SKM-1 (cell line): ENCODE results near the gene OR7A10.

Source experiments
- DNase-seq: peaks from one replicate; lab custom pipeline; 2025; ENCODE audit not compliant: unreplicated experiment; lab: John Stamatoyannopoulos, UW

OR7A10 gene

DNA sequence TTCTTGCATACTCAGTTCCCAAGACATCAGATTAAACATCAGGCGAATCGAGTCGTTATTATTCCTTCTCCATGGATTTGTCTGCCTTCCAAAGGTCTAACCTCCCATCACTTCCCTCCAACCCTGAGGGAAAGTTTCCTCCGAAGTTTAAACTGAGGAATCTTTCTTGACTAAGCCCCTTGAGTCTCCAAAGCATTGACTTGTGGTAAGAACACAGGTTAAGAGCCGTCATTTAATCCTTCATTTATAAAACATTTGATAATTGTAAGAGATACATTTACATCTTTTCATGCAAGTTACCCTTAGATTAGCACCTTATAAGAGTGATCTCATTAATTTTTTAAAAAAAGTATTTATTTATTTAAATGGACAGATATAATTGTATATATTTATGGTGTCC is at the start of gene OR7A10:
Gene OR7A10, minus strand, starts transcription at position 101 of the 400 bp plus-strand sequence. CDS start 7,045 bp downstream, outside the sequence.
- no peak for DNase-seq

DNA sequence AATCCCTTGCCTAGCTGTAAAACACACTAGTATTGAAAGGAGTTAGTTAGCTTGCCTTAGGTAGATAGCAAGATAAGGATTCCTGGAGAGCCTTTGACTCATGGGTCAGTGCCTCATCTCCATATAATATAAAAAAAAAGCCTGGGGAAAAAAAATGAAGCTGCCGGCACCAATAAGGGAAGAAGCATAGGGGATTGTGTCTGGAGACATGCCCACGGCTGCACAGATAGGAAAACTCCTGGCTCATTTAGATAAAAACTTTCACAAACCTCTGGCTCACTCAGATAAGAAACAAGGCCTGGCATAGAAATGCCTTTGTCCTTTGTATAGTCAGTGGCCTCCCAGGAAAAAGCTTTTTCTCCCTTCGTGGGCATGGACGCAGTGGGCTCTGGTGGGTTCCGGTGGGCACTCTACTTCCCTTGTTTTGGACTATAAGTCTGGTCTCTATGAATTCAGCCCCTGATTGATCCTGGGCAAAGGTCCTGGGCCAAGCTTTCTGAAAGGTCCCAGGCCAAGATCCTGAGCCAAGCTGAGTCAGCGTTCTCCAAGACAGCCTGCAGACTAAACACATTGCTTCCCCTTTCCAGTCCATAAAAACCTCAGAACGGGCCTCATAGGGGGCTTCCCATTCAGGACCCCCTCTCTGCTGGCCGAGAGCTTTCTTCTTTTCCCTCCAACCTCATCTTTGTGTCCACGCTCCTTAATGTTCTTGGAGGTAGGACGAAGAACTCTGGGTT is 42.1 kb upstream of the OR7A10 start:
- DNase-seq, result no peak

DNA sequence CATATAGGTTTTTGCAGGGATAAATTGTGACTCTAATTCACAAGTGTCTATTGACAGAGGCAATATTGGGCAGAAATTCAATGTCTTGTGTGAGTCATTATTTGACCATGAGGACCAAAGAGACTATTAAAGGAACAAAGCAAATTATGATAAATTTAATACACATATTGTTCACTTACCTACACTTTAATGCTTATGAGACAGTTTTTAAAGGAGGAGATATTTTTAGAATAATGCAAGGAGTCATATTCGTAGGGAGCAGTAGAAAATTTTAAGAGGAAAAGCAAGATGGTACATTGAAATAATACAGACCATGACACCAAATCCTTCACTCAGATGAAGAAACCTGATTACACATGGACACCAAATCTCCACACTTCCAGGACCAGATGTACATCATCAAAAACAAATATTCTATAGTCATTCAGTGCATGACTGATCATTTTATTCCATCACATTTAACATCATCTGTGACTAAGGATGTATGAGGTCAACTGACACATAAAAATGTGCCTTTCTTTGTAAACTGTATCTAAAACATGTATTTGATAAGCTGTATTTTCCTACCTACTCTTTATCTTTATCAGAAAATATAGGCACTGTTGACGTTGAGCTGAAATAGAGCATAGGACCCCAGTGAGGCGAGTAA is 41.4 kb upstream of the OR7A10 start:
- no peak for DNase-seq

DNA sequence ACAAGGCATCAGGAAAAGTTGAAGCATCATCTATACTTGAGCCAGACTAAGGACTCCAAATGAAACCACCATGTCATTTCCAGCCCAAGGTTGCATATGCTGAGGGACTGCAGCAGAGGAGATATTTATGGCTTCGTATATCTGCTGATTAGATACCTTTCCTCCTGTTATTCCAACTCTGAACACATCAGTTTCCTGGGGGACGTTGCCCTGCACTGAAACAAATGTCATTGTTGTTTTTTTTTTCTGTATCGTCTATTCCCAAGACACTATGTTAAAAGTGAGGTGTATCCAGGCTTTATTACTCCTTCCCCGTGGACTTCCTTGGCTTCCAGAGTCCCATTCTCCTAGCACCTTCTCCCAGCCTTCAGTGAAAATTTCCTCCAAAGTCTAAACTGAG is 37.3 kb upstream of the OR7A10 start, which contains the start of gene OR7A17:
Gene OR7A17, minus strand, starts transcription at position 101 of the 400 bp plus-strand sequence. CDS start 4,777 bp downstream, outside the sequence.
- DNase-seq, result no peak

DNA sequence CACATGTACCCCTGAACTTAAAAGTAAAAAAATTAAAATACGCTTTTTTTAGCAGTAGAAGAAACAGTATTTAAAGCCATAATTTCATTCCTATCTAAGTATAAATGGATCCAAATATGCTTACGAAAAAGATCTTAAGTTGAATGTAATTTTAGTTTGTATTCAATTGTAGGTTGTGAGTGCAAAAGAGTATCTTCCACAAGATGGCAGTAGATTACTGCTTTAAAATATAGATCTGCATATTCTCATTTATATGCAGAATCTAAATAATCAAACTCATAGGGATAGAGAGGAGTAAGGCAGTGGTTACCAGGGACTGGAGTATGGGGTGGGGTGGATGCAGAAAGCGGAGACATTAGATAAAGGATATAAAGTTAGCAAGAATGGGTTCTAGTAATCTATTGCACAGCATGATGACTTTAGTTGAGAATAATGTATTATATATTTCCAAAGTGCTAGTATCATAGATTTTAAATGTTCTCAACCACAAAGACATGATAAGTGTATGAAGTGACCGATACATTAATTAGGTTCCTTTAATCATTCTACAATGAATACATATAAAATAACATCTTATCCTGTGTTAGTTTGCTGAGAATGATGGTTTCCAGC is 23.0 kb upstream of the OR7A10 start:
- no peak for DNase-seq

DNA sequence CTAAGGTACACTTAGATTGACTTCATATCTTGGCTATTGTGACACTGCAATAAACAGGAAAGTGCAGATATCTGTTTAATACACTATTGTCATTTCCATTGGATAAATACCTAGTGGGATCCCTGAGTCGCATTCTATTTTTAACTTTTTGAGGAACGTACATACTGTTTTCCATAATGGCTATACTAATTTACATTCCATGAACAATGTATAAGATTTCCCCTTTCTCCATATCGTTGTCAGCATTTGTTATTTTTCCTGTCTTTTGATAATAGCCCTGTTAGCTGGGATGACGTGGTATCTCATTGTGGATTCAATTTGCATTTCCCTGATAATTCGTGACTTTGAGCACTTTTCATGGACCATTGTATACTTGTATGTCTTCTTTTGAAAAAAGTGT is 19.8 kb upstream of the OR7A10 start:
- no peak for DNase-seq

DNA sequence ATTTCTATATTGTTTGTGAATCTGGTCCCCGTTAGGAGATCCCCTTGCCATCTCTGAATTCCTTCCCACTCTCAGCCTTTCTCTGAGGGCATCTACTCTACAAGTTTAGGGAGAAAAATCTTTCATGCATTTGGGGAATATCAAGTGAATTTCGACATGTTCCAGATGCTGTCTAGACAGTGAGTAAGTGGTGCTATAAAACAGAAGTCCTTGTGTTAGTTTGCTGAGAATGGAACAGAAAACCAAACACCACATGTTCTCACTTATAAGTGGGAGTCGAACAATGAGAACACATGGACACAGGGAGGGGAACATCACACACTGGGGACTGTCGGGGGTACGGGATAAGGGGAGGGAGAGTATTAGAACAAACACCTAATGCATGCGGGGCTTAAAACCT is 5.1 kb downstream of the OR7A10 start:
- no peak for DNase-seq

DNA sequence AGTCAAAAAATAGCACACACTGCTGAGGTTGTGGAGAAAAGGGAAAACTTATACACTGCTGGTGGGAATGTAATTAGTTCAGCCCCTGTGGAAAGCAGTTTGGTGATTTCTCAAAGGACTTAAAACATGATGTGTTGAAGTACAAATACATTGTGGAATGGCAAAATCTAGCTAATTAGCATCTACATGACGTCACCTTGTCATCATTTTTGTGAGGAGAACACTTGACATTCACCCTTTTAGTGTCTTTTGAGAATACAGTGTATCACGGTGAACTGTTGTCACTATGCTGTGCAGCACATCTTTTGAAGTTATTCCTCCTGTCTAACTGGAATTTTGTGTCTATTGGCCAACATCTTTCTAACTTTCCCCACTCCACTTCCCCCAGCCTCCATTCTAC is 5.6 kb downstream of the OR7A10 start:
- no peak for DNase-seq

DNA sequence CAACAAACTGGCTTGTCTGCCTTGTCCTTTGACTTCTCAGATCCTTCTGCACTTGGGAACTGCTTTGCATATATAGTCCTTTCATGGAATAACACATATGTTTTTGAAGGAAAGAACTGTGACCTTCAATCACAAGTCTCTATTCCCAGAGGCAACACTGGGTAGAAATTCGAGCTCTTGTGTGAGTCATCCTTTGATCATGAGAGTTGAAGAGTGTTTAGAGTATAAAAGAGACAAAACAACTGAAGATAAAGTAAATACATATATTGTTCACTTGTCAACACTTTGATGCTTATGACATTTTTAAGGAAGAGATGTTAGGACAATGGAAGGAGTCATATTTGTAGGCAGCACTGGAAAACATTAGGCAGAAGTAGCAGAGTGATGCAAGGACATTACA is 8.5 kb downstream of the OR7A10 start:
- DNase-seq, result no peak

DNA sequence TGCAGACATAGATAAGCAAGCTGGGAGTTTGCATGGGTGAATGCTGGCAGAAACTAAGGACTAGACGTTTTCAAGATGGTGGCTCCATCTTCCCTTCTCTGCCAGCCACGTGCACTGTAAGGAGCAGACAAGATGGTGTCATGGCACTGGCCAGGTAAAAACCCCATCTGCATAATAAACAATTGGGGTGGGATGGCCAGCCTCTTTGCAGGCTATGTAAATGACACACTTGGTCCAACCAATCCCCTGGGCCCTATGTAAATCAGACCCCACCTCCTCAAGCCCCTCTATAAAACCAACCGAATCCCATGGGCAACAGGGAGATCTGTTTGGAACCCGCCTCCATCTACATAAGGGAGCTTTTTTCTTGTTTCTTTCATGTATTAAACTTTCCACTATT is 11.3 kb downstream of the OR7A10 start:
- no peak for DNase-seq

DNA sequence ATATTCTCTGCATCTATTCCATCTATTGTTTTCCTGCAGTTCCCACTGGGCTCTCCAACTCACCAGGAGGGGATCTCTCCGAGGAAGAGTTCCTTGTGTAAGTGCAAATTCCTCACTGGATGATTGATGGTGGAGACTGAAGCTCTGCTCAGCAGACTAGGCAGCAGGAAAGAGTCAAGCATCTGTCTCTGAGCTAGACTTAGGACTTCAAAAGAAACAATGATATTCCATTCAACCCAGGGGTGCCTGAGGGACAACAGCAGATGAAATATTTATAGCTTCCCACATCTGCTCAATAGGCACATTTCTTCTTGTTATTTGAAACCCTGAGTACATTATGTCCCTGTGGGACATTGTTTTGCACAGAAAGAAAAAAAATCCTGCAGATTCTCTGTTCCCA is 13.7 kb downstream of the OR7A10 start, which contains the start of the genes OR7A5 and OR7C1:
Gene OR7A5, minus strand, starts transcription at position 175 of the 400 bp plus-strand sequence. CDS start 6,944 bp downstream, outside the sequence.
Gene OR7C1, minus strand, starts transcription at position 175 of the 400 bp plus-strand sequence. CDS start 35,049 bp downstream, outside the sequence.
- DNase-seq, result no peak

DNA sequence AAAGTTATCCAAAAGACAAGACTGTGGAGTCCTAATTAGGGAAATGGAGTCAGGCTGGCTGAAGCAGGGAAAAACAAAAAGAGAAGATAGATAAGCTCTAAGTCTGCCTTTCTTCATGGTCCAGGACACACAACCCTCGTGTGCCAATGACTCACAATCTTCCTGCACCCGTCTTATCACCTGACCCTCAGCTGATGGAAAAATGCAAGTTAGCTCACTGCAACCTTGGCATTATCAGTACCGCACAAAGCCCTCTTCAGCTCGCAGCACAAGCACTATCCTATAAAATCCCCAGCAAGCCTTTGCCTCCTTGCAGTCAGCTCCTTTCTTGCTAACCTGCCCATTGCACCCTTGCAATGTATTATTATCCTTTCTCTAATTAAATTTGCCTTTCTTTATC is 18.0 kb downstream of the OR7A10 start:
- no peak for DNase-seq

DNA sequence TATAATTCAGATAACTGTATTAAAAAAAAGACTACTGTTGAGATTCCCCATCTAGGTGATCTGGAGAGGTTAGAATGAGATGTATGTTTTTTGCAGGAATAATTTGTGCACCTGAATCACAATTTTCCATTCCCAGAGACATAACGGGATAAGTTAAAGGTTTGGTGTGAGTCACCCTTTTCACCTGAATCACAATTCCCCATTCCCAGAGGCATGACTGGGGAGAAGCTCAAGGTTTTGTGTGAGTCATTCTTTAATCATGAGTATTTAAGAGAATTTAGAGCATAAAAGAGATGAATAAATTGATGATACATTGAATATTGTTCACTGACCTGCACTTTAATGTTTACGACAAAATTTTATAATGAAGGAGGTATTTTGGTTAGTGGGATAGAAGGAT is 22.7 kb downstream of the OR7A10 start:
- no peak for DNase-seq

DNA sequence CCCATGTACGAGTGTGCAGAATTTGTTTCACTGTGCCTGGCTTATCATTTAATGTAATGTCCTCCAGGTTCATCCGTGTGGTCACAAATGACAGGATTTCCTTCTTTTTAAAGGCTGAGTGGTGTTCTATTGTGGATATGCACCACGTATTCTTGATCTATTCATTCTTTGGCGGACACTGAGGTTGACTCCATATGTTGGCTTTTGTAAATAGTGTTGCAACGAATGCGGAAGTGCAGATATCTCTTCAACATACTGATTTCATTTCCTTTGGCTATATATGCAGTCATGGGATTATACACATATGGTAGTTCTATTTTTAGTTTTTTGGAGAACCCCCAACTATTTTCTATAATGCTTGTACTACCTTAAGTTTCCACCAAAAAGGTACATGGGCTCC is 26.8 kb downstream of the OR7A10 start:
- DNase-seq, result peak; percentile 41

DNA sequence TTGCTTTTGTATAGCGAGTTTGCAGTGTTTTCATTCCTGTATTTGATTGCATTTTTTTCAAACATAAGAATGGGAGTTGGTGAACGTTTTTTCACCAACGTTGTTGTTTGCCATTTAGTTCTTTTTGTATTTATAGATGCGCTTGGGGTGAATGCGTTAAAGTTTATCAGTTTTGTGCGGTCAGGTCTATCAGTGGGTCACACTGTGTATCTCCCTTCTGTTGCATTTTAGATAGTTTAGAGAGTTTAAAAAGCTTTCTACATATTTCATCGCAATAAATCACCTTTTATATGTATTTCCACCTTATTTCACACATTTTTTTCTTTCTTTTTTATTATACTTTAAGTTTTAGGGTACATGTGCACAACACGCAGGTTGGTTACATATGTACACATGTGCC is 30.1 kb downstream of the OR7A10 start:
- DNase-seq, result no peak

DNA sequence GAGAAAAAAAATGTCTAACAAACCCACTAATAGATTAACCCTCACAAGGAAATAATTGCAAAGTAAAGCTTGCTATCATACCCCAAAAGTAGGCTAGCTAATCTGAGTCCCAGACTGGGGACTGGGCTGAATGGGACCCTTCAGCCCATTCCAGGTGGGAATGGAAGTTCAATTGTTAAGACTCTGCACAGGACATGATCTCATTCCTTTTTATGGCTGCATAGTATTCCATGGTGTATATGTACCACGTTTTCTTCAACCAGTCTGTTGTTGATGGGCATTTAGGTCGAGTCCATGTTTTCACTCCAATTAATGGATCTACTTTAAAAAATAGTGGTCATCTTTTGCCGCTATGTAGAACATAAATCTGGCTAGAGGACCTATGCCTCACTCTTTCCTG is 31.7 kb downstream of the OR7A10 start:
- no peak for DNase-seq

DNA sequence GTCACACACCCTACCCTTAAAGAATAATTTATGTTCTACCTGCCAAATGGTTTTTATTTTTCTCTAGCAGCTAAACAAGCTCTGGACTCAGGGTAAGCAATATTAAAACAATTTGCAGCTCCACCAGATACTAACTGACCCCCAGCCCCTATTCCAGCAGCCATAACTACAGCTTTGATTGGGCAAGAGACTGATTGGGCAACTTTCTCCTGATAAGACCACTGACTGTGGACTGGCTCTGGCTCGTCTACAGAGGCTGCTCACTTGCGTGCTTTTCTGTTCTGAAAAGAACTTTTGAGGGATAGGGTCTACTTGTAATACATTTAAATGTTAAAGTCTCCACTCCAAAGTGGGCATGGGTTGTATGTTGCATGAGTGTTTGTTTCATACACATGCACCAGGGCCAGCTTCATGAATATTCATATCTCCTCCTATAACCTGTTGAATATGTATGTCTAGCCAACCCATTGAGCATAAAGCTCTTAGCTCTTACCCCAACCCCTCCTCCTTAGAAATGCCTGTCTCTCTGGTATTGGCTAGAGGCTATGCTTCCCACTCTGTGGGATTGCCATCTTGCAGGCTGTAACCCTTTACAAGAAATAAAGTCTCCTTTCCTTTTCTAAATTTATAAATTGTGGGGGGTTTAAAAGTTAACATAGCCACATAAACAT is 33.6 kb downstream of the OR7A10 start:
- no peak for DNase-seq

DNA sequence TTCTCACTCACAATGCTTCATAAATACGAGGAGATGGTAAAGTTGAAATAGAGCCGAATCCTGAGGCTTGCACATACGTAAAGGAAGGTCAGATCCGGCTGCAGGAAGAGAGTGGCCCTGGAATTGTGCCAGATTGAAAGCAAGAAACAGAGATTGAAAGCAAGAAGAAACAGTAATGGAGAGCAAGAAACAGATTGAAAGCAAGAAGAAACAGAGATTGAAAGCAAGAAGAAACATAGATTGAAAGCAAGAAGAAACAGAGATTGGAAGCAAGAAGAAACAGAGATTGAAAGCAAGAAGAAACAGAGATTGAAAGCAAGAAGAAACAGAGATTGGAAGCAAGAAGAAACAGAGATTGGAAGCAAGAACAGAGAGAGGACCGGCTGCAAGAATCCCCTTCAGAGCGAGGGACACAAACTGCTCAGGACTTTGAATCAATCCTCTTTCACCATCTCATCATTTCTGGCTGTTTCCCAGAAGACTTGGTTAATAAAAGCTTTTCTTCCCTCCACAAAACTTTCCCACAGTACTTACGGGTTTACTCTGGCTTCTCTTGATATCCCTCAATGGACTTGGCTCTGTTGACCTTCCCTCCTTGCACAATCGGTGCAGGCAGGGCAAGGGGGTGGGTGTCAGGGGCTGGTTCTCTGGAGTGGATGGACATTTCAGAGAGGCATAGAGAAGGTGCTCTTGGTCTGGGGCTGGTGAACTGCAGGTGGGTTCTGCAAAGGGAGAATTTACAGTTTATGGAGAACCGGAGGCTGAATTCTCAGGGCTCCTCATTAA is 39.3 kb downstream of the OR7A10 start:
- DNase-seq, result no peak

DNA sequence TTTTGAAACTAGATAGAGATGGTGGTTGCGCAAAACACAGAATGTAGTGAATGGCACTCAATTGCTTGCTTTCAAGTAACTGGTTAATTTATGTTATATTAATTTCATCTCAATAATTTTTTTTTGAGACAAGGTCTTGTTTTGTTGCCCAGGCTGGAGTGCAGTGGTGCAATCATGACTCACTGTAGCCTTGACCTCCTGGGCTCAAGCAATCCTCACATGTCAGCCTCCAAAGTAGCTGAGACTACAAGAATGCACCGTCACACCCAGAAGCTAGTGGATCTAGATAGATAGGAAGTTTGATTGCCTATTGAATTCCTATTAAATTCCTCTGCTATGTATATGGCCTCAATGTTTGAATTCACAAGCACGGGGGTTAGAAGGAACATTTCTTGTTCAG is 44.0 kb downstream of the OR7A10 start:
- no peak for DNase-seq

DNA sequence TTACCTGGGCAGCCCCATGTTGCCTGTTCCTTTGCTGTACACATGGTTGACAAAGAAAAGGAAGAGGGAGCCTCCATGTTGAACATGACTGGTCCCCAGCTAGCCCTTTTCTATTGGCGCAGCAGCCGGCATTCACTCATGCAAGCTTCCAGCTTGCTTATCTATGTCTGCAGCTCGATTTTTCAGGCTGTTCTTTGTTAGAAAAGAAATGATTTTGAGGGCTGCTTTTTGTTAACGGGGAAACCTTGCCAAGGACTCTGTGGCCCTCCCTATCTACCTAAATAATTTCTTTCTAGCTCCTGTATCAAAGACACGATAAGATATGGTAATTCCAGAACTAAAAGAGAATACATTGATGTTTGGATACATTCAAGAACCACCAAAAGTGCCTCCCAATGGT is 50.0 kb downstream of the OR7A10 start:
- no peak for DNase-seq

DNA sequence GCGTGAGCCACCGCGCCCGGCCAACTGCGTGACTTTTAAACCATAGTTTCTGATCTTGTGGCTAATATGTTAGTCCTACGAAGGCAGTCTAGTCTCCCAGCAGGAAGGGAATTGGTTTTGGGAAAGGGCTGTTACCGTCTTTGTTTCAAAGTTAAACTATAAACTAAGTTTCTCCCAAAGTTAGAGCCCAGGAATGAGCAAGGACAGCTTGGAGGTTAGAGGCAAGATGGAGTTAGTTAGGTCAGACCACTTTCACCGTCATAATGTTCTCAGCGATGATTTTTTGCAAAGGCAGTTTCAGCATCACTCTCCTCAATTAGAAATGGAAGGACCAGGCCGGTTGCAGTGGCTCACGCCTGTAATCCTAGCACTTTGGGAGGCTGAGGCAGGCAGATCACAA is 52.7 kb downstream of the OR7A10 start:
- DNase-seq, result no peak
